HFF-Myc (cell line): ENCODE results near the gene PPARA.

Experiments
- DNase-seq: peaks from one replicate; pipeline ENCODE4 v3.0.0-alpha.2; 2011; ENCODE audit warnings: low read depth; ENCODE audit errors: extremely low read depth
- H3K4me3 ChIP-seq: replicated peaks from 2 replicates; pipeline ENCODE4 v1.5.1; 2011; ENCODE audit warnings: low read depth, mild to moderate bottlenecking, control low read depth, low read length
- TF ChIP-seq, protein P1 (sequence below): IDR thresholded peaks from 2 replicates; pipeline ENCODE4 v1.5.1; 2012; ENCODE audit warnings: mild to moderate bottlenecking, low read depth, low read length, control low read depth; ENCODE audit errors: missing control alignments

PPARA gene

DNA sequence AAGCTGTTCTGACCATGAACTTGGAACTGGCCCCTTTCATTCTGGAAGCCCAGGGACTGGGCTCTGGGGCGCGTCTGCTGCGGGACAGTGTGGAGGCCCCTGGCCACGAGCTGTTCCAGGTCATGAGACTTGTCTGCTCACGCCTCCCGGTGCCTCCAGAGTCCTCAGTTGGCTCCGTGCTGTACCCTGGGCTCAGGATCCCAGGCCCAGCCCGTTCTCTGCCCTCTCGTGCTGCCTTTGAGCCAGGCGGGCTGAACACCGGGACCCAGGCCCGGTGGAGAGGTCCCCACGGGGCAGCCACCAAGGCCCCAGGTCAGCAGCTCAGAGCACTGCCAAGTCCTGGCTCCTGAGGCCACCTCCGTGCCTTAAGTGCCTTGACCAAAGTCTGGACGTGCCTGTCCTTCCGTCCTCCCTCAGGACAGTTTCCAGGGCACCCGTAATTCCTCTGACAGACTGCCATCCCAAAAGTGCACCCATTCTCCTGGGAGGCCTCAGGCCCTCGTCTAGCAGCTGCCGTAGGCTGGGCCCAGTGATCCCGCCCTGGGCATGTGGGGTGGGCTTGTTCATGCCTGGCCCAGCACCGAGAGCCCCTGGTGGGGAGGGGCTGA lies 36.3 kb upstream of the PPARA start:
- no peak for DNase-seq
- TF ChIP-seq, protein P1, sequence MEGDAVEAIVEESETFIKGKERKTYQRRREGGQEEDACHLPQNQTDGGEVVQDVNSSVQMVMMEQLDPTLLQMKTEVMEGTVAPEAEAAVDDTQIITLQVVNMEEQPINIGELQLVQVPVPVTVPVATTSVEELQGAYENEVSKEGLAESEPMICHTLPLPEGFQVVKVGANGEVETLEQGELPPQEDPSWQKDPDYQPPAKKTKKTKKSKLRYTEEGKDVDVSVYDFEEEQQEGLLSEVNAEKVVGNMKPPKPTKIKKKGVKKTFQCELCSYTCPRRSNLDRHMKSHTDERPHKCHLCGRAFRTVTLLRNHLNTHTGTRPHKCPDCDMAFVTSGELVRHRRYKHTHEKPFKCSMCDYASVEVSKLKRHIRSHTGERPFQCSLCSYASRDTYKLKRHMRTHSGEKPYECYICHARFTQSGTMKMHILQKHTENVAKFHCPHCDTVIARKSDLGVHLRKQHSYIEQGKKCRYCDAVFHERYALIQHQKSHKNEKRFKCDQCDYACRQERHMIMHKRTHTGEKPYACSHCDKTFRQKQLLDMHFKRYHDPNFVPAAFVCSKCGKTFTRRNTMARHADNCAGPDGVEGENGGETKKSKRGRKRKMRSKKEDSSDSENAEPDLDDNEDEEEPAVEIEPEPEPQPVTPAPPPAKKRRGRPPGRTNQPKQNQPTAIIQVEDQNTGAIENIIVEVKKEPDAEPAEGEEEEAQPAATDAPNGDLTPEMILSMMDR, result no peak
- H3K4me3 ChIP-seq, result no peak overlapping the region

GRCh38 chr22:46114518-46115387 lies 35.6 kb upstream of the PPARA start:
- TF ChIP-seq, protein P1, result no peak
- no peak for DNase-seq
- H3K4me3 ChIP-seq, result no peak overlapping the region

- TF ChIP-seq, protein P1, result no peak
- no peak overlapping the region for H3K4me3 ChIP-seq
- DNase-seq, result no peak
Measured at GRCh38 chr22:46115388-46115678, 35.0 kb upstream of the PPARA start.

GRCh38 chr22:46115755-46116490 lies 34.4 kb upstream of the PPARA start:
- TF ChIP-seq, protein P1, result no peak
- DNase-seq, result no peak
- no peak overlapping the region for H3K4me3 ChIP-seq

GRCh38 chr22:46116491-46116958 lies 33.8 kb upstream of the PPARA start:
- no peak overlapping the region for H3K4me3 ChIP-seq
- DNase-seq, result peak; percentile 47
- TF ChIP-seq, protein P1, result peak; percentile 70

GRCh38 chr22:46117206-46118199 lies 32.8 kb upstream of the PPARA start:
- no peak overlapping the region for H3K4me3 ChIP-seq
- DNase-seq, result no peak
- TF ChIP-seq, protein P1, result no peak
